HG03135 (cell line): ENCODE data around the gene EXOC6.

Source experiments
- ATAC-seq: cut with Tn5 transposase; IDR thresholded peaks from one replicate; pipeline ENCODE4 v1.9.1; 2021; ENCODE audit warnings: mild to moderate bottlenecking, moderate library complexity; ENCODE audit not compliant: unreplicated experiment

EXOC6 gene, protein sequence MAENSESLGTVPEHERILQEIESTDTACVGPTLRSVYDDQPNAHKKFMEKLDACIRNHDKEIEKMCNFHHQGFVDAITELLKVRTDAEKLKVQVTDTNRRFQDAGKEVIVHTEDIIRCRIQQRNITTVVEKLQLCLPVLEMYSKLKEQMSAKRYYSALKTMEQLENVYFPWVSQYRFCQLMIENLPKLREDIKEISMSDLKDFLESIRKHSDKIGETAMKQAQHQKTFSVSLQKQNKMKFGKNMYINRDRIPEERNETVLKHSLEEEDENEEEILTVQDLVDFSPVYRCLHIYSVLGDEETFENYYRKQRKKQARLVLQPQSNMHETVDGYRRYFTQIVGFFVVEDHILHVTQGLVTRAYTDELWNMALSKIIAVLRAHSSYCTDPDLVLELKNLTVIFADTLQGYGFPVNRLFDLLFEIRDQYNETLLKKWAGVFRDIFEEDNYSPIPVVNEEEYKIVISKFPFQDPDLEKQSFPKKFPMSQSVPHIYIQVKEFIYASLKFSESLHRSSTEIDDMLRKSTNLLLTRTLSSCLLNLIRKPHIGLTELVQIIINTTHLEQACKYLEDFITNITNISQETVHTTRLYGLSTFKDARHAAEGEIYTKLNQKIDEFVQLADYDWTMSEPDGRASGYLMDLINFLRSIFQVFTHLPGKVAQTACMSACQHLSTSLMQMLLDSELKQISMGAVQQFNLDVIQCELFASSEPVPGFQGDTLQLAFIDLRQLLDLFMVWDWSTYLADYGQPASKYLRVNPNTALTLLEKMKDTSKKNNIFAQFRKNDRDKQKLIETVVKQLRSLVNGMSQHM

DNA sequence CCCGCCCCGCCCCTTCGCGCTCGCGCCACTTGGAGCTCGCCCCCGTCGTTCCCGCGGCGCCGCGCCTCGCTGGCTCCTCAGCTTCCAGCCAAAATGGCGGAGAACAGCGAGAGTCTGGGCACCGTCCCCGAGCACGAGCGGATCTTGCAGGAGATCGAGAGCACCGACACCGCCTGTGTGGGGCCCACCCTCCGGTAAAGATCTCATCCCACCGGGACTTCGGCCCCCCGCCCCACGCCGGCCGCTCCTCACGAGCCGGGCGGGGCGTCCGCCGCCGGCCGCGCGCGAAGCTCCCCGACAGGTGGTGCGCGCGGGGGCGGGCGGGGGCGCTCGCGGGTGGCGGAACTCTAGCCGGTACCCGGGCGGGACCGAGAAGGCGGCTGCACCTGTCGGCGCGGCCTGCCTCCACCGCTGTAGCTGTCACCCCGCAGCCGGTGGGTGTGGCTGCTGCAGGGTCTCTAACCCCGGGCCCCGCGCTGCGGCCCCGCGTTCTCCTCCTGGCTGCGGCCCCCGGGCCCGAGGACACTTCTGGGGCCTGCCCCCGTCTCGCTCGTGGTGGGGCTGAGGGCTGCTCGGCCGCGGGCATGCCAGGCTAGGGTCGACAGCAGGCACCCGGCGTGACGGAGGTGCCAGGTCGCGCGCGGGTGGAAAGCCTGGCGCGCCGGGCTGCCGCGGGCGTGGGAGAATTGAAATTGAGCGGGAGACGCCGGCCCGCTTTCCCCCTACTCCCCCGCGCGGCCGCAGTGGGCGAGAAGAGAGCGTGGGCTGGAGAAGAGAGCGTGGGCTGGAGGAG, at the start of gene EXOC6:
EXOC6 (plus strand) TSS at position 80 of the 793 bp plus-strand sequence; CDS start at position 94, 14 bp downstream.
- ATAC-seq, result peak; percentile 77

DNA sequence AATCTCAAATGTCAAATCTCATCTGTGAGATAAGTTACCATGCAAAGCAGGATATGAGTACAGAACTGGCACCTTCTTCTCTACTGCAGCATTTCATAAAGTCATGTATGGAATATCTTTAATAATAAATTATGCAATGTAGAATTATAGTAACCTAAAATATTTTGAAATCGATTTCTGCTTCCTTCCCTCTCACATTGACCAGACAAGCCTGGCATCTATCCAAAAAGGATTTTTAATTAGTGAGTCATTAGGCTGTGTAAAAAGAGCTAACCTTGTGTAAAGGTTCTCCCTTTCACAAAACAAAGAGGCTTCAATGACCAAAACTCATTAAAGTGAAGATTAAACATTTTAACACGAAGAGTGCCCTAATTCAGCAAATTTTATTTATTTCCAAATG, 48.8 kb upstream of the EXOC6 start:
- ATAC-seq, result no peak

DNA sequence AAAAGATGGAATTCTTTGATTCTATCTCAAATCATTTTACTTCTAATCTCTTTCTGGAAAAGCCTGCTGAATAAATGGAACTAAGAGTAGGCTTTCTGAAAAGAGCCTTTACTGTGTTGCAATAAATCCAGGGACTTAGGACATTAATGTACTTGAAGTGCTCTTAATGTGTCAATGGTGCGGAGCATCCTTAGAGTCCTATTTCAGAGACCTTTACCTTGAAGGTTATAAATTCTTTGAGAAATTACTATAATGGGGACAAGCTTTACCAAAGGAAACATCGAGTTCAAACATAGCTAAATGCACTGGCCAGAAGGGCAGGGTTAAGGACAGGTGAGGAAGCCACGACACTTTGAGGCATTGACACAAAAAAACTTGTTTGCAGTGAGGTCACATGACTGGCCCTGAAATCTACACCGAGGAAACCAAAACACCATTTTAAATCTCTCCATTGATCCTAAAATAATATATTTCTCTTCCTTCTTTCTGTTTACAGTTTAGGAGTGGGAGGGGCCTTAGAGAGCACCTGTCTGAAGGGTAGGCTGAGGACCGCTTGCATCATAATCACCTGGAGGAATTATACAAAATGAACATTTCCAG, 48.1 kb upstream of the EXOC6 start:
- ATAC-seq, result no peak

DNA sequence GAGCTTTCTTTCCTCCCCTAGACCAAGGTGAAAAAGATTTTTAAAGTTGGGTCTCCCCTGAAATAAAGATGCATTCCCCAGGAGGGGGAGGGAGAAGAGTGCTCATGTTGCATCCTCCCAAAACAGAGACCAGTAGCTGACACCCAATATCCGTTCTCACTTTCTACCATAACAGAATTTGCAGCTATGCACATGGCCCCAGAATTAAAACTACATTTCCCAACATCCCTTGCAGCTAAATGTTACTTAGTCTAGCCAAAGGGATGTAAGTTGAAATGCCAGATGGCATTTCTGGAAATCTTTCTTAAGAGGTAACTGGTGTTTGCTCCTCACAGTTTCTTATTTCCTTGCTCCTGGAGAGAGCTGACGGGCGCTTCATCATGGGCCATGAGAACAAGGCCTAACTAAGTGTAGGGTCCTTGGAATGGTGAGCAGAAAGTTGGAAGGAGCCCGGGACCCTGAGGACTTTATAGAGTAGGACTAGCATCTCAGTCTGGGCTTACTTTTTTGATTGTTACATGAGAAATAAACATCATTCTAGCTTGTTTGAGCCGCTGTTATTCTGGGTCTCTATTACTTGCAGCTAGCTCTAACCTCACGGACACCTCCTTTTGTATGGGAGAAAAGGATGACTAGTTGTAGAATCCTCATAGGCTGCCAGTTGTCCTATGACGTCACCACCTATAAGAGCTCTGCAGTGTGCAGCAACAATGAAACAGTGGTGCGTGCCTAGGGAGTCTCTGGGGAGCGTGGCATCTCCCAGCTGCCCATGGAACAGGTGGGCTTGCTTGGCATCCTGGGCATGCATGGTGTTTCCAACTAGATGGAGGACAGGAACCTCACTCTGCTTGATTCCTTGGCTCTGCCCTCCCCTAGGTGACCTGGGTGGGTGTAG, 46.1 kb upstream of the EXOC6 start:
- ATAC-seq, result no peak

DNA sequence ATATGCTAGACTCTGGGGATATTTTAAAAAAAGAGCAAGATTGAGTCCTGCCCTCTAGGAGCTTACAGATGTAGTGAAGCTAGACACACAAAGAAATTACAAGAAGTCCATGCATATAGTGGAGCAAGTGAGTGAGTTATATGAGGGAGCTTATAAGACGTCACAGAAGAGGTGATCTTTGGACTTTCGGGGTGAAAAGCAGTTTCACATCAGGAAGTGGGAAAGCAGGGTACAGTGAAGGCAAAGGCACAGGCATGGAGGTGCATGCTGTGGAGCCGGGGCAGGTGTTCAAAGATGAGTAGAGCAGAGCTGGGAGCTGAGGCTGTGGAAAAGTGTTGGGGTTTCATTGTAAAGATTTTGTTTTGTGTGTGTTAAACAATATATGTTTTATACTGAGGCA, 38.5 kb upstream of the EXOC6 start:
- ATAC-seq, result no peak

DNA sequence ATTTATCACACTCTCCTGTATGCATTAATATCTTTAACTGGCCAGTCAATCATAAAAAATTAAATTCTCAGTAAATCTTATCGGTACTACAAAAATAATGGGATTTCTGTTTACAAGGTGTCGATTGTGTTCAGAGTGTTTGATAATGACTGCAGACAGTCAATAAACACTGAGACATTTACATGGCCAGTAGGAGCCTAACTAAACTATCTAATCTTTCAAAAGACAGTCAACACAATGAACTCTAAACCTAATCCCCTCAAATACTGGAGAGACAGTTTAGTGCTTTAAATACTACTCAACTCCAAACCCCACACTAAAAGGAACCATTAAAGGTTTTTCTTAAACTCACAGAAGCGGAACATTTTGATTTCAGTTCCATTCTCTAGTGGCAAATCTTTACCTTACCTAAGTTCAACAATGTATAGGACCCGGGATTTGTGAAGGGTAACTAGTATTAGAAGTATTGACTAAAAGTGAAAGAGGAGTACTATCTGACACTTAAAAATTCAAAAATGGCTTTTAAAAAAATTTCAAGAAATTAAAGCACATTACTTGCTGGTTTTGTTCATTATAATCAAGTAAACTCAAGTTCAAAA, 37.3 kb upstream of the EXOC6 start:
- ATAC-seq, result no peak

DNA sequence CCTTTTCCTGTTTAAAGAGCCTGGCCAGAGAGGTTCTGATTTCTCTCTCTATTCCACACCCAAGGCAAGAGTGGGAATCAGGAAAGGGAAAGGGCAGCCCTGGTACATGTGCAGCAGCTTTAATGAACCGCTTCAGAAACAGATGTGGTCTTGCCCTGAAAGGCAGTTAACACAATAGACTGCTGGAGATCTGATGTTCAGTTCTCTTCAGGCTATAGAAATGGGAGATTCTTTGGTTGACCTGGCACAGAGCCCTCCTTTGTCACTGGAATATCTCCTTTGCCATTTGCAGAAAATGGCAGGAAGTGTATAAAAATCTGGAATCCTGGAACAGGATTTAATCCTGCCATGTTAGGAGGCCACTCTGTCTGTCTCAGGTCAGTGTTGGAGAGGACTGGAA, 36.3 kb upstream of the EXOC6 start:
- ATAC-seq, result no peak

DNA sequence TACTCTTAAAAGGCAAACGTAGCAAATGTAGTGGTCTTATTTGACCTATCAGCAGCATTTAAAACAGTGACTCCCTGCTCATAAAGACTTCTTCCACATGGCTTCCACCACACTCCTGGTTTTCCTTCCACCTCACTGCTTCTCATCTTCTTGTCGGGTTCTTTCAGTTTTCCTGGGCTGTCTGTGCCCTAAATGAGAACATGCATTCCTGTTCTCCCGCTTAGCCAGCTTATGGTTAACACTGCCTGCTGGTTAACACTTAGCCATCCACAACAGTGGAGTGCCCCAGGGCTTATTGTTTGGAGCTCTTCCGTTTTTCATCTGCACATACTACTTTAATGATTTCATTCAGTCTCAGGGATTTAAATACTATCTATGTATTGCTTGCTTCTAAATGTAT, 34.3 kb upstream of the EXOC6 start:
- no peak for ATAC-seq

DNA sequence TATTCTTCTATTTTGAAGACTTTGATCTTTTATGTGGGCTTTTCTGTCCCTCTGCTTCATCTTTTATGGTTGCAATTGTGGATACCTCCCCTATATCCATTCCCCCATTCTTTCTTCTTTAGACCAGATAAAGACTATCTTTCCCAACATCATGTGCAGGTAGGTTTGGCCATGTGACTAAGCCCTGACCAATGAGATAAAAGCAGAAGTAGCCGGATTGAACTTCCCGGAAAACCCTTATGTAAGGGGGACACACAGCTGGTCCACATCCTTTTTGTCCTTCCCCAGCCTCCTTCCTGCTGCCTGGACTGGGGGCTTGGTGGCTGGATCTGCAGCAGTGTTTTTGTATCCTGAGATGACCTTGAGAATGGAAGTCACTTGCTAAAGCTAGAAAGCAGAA, 33.5 kb upstream of the EXOC6 start:
- no peak for ATAC-seq

DNA sequence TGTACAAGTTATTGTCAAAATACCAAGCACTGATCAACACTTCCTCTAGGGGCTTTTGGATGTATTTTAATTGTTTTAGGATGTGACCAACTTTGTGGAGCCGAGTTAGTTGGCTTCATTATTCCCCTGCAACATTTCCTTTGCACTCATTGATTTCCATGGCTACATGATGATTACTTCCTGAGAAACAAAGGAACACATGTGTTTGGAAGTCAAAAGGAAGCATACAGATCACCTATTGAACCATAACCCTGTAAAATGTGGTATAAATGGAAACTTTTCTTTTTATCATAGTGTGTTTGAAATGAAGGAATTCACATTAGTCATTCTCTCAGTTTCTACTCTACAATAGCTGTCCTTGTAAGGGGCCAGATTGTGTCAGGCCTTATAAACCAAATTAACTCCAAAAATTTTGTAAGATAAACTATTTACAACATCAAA, 32.2 kb upstream of the EXOC6 start:
- ATAC-seq, result no peak

DNA sequence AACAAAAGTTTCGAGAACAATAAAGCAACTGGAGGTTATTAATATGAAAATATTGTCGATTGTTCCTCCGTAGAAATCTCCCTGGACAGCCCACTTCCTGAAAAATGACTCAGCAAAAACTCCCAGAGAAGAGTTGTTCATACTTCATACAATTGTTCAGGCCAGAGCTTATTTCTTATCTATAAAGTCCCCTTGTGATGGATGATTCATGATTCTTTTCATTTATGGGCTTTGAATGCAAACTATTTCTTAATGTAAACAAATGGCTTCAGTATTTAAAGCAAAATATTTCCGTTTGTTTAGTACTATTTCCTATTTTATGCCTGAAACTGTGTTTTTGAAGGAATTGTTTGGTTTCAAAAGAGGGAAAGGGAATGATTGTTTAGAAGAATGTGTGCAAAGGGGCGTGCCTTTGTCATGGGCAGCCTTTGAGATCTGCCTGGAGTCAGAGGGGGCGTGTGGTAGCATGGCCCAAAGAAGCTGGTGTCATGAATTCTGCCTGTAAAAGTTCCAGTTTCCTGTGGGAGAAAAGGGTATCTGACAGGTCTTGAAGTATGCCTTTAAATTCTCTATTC, 26.2 kb upstream of the EXOC6 start:
- ATAC-seq, result no peak

DNA sequence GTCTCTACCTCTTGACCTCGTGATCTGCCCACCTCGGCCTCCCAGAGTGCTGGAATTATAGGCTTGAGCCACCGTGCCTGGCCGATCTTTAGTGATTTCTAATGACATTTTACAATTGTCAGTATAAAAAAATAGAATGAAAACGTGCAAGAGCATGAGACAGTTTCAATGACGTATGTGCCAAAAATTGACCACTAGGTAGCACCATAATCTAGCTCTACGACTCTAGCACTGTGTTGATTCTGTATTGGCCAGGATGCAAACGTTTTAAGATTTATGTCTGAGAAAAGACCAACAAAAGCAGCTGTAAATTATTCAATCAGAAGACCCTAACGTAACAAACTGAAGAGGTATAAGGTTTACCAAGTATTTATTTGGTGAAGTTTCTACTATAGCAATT, 25.4 kb upstream of the EXOC6 start:
- ATAC-seq, result no peak

DNA sequence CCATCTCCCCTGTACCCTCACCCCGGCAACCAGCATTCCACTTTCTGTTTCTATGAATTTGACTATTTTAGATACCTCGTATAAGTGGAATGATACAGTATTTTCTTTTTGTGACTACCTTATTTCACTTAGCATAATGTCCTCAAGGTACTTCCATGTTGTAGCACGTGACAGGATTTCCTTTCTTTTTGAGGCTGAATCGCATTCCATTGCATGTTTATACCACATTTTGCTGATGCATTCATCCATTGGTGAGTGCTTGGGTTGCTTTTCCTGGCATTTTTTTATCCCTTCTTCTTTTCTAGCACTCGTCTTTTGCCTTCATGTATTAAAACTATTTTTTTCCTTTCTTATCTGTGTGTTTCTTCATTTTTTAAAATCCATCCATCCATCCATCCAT, 22.3 kb upstream of the EXOC6 start:
- no peak for ATAC-seq

DNA sequence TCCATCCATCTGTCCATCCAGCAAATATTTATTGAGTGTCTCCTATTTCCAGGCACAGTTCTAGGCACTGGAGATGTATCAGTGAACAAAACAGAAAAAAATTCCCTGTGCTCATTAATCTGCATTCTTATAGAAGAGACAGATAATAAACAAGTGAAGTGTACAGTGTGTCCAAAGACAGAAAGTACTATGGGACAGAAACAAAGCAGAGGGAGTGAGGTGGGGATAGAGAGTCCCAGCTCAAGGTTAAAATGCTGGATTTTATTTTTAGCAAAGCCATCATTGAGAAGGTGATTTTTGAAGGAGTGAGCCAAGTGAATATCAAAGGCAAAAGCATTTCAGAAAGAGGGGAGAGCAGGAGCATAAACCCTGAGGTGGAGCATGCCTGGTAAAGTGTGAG, 21.8 kb upstream of the EXOC6 start:
- ATAC-seq, result no peak

DNA sequence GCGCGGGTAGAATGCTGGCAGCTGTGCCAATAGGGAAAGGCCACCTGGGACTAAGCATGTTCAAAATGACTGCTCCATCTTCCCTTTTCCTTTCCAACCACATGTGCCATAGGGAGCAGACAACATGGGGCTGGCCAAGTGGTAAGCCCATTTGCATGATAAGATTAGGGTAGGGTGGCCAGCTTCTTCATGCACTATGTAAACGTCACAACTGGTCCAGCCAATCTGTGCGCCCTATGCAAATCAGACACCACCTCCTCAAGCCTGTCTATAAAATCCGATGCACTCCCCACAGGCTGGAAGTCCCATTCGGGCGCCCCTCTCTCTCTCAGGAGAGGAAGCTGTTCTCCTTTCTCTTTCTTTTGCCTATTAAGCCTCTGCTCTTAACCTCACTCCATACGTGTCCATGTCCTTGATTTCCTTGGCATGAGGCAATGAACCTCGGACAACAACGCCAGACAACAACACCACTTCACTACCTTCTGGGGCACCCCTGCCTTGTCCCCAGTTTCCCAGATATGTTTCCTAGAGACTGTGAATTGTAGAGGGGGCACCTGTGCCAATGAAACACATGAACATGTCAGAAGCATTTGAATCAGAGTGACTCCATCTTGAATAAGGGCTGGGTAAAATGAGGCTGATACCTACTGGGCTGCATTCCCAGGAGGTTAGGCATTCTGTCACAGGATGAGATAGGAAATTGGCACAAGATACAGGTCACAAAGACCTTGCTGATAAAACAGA, 19.1 kb upstream of the EXOC6 start:
- no peak for ATAC-seq

DNA sequence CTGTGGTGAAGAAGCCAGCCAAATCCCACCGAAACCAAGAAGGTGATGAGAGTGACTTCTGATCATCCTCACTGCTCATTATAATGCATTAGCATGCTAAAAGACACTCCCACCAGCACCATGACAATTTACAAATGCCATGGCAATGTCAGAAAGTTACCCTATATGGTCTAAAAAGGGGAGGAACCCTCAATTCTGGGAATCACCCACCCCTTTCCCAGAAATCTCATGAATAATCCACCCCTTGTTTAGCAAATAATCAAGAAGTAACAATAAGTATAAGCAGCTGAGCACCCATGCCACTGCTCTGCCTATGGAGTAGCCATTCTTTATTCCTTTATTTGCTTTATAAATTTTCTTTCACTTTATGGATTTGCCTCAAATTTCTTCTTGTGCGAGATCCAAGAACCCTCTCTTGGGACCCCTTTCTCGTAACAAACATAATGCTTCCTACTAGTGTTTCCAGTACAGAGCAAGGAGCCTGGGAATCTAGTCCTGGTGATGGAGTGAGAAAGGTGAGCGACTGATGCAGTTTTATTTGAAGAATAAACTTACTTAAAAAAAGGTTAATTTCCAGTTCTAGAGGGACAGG, 18.4 kb upstream of the EXOC6 start:
- no peak for ATAC-seq

DNA sequence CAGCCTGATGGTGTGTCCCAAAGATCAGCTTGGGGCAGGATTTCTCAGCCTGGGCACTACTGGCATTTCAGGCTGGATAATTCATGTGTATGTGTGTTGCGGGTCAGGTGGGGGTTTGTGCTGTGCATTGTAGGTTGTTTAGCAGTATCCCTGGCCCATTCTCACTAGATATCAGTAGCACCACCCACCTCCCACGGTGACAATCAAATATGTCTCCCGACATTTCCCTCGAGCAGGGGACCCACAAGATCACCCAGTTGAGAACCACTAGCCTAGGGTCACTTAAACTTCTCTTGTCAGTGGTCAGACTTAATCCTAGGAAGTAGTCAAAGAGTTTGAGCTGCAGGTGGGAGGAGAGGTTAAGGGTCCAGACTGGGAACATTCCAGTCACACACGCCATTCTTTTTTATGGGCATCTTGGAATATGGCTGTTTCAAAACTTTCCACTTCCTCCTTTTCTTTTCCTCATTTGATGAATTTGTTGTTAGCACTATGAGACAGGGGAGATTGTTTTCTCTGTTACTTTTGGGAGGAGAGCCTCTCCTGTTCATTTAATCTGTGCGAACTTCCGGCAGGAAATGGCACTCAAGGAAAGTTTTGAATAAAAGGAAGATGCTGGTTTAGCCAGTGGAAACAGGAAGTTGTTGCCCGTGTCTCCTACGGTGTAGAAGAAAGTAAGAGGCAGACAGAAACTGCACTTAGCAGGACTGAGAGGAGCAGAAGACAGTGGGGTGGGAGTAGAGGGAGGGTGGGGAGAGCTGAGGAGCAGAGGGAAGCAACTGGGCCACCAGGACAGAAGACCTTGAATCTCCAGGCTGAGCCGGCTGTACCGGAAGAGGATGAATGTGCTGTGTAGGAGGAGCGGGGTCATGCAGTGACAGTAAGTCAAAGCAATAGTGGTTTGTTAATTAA, 17.6 kb upstream of the EXOC6 start:
- no peak for ATAC-seq
